Measurements from ENCODE around the gene ANKRD30B.
"Not testable (repeated sequence)": the region's sequence is repeated elsewhere in the genome, so short reads cannot be mapped to it uniquely, and the experiment has no call there.

GRCh38 chr18:14763566-14763965 lies 15.6 kb downstream of the ANKRD30B start:
- TF ChIP-seq POLR2AphosphoS5 (IDR thresholded peaks at IDR 0.05; ENCODE audit: low read depth, low read length); TAF1 (IDR thresholded peaks at IDR 0.05; ENCODE audit: borderline replicate concordance, low read depth, low read length): not testable (repeated sequence)

Data from GM12892 (cell line).